Sigmoid colon (tissue), 4 donors: ENCODE results near the gene NFATC1.

Source experiments
- CTCF ChIP-seq, 4 experiments: fragments of 450-650 bp in 3 of 4; fragments of 200-600 bp in 1 of 4; IDR thresholded peaks; one replicate each; pipeline ENCODE4 v1.5.1; 2016 to 2019; ENCODE audit warnings: antibody characterized with exemption in 4 of 4, mild to moderate bottlenecking in 3 of 4, moderate library complexity in 2 of 4
- EP300 ChIP-seq, 4 donors: sonication (generic); formaldehyde crosslinking; IDR thresholded peaks; one replicate each; pipeline ENCODE4 v1.6.1; 2017; ENCODE audit warnings: antibody characterized with exemption in 4 of 4
- POLR2AphosphoS5 ChIP-seq, 4 donors: sonication (generic); formaldehyde crosslinking; IDR thresholded peaks; one replicate each; pipeline ENCODE4 v1.6.1; 2017; ENCODE audit warnings: antibody characterized with exemption in 4 of 4

GRCh38 chr18:79515944-79516351, 120.2 kb downstream of the NFATC1 start:
- TF ChIP-seq CTCF (IDR thresholded peaks at IDR 0.05) (no peak), POLR2AphosphoS5 (IDR thresholded peaks at IDR 0.05) (no peak), EP300 (IDR thresholded peaks at IDR 0.05) (no peak)
